HG02981 (cell line): ENCODE measurements around the gene DYNC2I2.
"Not testable (repeated sequence)": the region's sequence is repeated elsewhere in the genome, so short reads cannot be mapped to it uniquely, and the experiment has no call there.

Source experiments
- ATAC-seq: cut with Tn5 transposase; IDR thresholded peaks from one replicate; pipeline ENCODE4 v1.9.1; 2021; ENCODE audit warnings: mild to moderate bottlenecking, moderate library complexity; ENCODE audit not compliant: unreplicated experiment

Gene DYNC2I2

DNA sequence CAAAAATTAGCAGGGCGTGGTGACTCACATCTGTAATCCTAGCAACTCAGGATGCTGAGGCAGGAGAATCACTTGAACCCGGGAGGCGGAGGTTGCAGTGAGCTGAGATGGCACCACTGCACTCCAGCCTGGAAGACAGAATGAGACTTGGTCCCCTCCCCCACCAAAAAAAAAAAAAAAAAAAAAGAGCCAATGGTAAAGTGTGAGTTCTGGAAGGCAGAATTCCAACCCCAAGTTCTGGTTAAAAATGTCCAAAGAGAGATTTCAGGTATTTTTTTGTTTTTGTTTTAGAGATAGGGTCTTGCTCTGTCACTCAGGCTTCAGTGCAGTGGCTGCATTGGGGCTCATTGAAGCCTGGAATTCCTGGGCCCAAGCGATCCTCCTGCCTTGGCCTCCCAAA is 30.8 kb upstream of the DYNC2I2 start:
- no peak for ATAC-seq

DNA sequence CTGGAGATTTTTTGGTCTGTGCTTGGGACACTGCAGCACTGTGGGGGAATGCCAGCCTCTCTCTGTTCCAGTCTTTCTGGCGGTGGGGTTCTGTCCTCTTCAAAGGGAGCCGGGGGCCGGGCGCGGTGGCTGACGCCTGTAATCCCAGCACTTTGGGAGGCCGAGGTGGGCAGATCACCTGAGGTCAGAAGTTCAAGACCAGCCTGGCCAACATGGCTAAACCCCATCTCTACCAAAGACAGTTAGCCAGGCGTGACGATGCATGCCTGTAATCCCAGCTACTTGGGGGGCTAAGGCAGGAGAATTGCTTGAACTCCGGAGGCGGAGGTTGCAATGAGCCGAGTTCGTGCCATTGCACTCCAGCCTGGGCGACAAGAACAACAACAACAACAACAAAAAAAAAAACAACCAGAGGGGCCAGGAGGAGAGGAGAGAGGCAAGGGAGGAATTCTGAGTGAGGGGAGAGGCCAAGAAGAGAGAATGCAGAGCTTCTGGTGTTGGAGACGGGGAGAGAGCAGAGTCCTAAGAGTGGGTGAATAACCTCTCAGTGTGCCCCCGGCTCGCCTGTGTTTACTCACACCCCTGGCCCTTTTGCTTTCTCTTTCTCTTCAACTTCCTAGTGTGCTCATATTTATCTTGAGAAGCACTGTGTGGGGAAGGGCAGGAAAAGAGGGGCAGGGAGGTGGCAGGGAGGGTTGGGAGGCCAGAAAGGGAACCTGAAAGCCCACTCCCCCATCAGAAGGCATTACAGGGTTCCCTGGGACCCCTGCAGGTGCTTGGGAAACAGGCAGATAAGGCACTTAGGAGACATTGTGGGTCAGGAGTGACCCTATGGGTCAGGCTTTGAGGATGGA is 29.2 kb upstream of the DYNC2I2 start:
- no peak for ATAC-seq

DNA sequence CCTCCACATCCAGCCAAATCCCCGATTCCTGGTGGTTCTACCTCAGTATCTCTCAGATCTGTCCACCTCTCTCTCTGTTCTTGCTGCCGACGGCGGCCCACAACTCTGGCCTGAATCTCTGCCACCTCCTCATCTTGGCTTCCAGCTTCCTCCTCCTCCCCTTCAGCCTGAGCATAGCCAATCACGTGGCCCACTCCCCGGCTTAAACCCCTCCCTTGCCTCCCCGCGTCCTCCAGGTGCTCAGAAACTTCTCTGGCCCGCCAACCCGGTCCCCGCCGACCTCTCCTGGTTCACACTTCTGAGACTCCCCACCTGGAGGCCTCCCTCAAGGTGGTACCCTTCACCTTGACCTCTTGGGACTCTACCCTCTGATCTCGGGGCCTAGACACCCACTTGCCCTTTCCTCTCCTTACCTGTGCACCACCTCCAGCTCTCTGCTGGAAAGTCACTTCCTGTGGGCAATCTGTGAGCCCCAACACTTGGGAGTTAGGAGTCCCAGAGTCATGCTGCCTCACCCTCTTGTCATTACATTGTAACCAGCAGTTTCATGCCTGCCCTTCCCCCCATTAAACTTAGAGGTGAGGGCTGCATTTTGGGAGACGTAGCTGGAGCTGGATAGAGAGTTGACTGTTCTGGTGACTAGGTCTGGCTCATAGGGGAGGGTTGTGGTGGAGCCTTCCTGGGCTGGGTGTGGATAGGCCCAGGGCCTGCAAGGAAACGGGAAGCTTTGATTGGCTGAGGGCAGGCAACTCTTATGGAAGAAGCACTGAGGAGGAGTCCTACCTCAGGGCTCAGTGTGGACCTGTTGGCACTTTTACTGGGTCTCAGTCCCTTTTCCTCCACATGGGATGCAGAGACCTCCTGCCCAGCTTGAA is 27.9 kb upstream of the DYNC2I2 start:
- no peak for ATAC-seq

DNA sequence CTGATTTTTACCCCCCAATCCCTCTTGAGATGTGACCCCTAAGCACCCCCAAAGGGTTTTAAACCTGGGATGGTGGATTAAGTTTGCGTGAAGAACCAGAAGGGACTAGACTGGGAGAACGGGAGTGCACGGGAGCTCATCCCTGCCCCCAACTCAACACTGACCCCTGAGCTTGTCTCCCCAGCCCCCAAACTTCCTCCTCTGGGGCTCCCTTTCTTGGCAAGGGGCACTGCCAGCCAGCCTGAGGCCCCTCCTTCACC is 27.3 kb upstream of the DYNC2I2 start:
- no peak for ATAC-seq

DNA sequence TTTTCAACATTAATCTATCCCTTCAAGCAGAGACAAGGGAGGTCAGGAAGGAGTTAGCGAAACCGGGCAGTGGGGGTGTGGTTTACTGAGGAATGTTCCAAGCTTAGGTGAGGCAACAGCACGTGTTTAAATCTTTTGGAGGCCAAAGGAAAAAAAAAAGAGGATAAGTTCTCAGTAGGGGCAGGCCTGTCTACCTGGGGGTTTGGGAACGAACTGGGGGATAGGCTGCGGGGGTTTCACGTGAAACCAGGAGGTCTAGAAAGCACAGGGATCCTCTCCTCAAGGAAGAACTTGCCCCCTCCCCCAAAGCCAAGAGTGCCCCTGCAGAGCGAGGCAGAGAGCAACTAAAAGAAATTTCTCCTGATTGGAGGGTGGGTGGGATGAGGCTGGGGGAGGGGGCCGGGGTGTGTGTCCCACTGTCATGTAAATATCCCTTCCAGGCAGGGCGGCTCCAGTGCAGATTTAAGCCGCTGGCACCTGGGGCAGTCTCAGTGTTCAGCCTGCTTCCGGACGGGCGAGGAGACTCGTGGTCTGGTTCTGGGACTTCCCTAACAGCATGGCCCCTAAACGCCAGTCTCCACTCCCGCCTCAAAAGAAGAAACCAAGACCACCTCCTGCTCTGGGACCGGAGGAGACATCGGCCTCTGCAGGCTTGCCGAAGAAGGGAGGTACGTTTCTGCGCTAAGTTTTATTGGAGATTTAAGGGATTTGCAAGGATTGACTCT is 26.9 kb upstream of the DYNC2I2 start:
- no peak for ATAC-seq

DNA sequence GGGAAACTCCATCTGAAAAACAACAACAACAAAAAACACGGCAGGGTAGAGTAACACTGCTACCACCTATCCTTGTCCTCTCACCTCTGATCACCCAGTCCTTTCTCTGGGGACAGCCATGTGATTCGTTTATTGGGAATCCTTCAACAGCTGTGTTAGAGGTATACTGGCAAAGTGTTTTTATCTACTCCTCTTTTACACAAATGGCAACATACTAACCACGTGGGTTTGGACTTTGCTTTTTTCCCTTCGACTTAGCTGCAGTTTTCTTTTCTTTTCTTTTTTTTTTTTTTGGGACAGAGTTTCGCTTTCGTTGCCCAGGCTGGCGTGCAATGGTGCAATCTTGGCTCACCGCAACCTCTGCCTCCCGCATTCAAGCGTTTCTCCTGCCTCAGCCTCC is 21.1 kb upstream of the DYNC2I2 start:
- no peak for ATAC-seq

DNA sequence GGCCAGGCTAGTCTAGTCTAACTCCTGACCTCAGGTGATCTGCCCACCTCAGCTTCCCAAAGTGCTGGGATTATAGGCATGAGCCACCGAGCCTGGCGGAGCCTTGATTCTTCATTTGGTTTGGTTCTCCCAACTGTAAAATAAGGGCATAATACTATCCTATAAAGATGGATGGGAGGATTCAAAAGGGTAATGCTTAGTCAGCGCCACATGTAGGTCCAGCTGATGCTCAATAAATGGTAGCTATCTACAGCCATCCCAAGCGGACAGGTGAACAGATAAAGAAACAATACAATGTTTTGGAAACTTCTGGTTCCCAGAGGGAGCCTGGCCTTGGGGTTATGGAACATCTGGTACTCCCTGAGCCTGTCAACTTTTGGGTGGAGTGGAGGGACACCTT is 18.7 kb upstream of the DYNC2I2 start:
- no peak for ATAC-seq

DNA sequence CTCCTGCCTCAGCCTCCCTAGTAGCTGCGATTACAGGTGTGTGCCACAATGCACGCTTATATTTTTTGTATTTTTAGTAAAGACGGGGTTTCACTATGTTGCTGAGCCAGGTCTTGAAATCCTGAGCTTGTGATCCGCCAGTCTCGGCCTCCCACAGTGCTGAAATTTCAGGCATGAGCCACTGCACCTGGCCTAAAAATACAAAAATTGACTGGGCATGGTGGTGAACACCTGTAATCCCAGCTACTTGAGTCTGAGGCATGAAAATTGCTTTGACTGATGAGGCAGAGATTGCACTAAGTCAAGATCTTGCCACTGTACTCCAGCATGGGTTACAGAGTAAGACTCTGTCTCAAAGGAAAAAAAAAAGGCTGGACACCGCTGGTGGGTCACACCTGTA is 13.1 kb upstream of the DYNC2I2 start:
- ATAC-seq: no peak

DNA sequence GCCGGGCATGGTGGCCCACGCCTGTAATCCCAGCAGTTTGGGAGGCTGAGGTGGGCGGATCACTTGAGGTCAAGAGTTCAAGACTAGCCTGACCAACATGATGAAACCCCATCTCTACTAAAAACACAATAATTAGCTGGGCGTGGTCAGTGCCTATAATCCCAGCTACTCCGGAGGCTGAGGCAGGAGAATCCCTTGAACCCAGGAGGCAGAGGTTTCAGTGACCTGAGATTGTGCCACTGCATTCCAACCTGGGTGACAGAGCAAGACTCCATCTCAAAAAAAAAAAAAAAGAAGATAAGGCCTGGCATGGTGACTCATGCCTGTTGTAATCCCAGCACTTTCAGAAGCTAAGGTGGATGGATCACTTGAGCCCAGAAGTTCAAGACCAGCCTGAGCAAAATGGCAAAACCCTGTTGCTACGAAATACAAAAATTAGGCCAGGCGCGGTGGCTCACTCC is 9.9 kb upstream of the DYNC2I2 start:
- not testable (repeated sequence) for ATAC-seq

DNA sequence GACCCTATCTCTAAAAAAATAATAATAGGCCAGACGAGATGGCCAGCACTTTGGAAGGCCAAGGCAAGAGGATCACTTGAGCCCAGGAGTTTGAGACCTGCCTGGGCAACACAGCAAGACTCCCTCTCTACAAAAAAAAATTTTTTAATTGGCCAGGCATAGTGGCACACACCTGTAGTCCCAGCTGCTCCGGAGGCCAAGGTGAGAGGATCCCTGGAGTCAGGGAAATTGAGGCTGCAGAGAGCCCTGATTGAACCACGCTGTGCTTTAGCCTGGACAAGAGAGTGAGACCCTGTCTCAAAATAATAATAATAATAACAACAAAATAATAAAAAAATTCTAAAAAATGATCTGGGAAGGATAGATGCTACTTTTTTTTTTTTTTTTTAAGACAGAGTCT is 1.1 kb upstream of the DYNC2I2 start:
- ATAC-seq: no peak

DNA sequence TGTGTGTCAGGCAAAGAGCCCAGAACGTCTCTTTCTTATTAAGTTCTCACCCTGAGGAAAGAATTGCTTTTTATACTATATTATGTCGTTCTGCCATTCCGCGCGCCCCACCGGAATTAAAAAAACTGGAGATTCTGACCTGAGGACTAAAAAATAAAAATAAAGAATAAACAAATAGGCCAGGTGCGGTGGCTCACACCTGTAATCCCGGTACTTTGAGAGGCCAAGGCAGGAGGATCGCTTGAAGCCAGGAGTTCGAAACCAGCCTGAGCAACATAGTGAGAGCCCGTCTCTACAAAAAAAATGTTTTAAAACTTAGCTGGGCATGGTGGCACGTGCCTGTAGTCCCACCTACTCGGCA is 677 bp upstream of the DYNC2I2 start:
- ATAC-seq: no peak

DNA sequence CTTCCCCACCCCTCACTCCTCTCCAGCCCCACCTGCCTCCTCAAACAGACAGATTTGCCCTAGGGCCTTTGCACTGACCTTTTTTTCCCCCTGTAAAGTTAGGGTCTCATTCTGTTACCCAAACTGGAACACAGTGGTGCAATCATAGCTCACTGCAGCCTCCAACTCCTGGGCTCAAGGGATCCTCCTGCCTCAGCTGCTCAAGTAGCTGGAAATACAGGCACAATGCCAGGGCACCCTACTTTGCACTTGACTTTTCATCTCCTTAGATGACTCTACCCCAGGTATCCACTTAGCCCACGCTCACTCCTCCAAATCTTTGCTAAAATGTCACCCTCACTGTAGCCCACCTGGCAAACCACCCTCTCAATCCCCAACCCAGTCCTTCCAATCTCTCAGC is 2.2 kb downstream of the DYNC2I2 start:
- ATAC-seq: no peak

DNA sequence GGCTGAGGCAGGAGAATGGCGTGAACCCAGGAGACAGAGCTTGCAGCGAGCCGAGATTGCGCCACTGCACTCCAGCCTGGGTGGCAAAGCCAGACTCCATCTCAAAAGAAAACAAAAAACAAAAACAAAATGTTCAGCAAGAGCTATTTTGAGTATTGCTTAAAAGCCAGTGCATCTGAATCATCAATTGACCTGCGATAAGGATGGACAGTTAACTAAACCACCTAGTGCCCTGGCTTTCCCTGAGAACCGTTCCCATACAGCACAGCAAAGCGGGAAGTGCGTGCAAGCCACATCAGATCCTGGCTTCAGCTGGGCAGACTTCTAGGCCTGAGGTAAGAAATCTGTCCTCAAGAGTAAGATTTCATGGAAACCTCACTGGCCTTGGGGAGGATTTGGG is 2.7 kb downstream of the DYNC2I2 start:
- no peak for ATAC-seq

DNA sequence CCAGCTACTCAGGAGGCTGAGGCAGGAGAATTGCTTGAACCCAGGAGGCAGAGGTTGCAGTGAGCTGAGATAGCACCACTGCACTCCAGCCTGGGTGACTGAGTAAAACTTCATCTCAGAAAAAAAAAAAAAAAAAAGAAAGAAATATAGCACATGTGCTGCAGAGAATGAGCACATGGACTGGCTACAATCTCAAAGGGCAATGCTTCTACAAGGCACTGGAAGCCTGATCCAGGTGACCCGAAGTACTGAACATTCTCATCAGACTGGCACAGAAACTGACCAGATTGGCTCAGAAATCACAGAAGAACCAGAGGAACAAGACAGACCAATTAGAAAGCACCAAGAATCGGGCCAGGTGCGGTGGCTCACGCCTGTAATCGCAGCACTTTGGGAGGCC is 4.8 kb downstream of the DYNC2I2 start:
- no peak for ATAC-seq

DNA sequence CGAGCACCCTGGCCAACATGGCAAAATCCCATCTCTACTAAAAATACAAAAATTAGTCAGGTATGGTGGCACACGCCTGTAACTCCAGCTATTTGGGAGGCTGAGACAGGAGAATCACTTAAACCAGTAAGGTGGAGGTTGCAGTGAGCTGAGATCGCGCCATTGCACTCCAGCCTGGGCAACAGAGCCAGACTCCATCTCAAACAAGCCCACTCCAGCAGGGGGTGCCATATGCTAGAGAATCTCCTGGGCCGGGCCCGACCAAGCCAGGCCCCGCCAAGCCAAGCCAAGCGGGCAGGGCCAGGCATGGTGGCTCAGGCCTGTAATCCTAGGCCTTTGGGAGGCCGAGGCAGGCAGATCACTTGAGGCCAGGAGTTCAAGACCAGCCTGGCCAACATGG is 8.4 kb downstream of the DYNC2I2 start:
- ATAC-seq: not testable (repeated sequence)

DNA sequence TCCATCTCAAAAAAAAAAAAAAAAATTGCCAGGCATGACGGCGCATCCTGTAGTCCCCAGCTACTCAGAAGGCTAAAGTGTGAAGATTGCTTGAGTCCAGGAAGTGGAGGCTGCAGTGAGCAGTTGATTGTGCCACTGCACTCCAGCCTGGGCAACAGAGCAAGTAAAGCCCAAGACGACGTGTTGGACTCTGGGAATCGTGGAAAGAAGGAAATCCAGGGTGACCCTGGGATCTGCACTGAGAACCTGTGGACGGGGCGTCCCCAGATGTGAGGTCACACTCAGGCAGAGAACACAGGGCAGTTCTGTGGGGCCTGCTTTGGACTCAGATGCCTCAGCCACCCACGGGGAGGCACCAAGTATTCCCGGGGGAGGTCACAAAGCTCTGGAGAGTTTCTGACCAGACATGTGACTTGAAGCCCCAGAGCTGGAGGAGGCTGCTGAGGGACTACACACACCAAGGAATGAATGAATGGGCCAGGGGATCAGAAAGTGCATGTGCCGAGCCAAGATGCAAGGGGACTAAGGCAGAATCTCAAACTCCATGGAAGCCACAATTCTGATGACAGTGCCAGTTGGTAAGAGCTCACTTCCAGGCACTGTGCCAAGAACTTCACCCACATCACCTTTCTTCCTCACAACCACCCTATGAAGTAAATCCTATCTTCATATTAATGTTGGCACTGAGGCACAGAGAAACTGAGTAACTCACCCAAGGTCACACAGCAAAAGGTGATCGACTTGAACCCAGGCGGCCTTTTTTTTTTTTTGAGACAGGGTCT is 12.9 kb downstream of the DYNC2I2 start:
- ATAC-seq: no peak

DNA sequence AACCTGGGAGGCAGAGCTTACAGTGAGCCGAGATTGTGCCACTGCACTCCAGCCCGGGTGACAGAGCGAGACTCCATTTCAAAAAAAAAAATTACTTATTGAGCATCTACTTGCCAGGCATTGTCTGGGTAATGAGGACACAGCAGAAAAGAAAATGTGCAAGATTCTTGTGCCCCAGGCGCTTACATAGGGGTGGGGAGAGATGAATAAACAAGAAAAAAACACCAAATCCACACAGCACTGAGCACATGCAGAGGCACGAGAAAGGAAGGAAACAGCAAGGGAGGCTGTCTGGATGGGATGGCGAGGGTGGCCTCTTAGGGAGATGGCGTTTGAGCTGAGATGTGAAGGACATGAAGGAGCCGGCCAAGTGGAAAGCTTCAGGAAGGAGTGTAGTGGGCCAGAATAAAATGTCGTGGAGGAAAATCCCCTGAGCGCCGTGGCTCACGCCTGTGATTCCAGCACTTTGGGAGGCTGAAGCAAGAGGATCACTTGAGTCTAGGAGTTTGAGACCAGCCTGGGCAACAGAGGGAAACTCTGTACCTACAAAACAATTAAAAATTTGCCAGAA is 13.9 kb downstream of the DYNC2I2 start:
- ATAC-seq: no peak

DNA sequence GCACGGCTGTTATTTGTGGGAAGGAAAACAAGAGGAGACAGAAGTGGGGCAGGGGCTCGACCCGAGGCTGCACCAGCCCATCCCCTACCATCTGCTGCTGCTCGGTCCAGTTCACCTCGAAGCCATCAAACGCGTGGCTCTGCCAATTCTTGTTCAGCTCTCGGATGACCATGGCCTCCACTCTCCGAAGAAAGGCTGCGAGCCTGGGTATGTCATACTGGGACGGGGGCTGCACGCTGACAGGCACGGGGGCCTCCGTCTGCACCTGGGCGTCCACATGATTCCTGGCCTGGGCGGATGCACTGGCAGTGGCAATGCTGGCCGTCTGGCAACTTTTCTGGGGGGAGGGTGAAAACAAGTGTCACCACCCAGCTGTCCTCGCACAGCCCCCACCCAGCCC is 16.0 kb downstream of the DYNC2I2 start:
- ATAC-seq: no peak

DNA sequence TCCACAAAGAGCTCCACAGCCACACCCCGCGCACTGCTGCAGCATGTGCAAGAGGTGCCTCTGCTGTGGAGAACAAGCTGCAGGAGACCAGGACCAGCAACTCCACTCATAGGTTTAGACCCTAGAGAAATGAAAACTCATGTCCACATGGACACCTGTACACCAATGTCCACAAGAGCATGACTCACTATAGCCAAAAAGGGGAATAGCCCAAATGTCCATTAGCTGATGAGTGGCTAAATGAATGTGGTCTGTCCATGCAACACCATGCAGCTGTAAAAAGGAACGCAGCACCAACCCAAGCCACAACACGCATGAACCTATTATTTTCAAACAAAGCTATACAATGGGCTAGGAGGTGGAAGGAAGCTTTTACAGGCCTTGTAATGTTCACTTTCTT is 18.1 kb downstream of the DYNC2I2 start:
- ATAC-seq: no peak

DNA sequence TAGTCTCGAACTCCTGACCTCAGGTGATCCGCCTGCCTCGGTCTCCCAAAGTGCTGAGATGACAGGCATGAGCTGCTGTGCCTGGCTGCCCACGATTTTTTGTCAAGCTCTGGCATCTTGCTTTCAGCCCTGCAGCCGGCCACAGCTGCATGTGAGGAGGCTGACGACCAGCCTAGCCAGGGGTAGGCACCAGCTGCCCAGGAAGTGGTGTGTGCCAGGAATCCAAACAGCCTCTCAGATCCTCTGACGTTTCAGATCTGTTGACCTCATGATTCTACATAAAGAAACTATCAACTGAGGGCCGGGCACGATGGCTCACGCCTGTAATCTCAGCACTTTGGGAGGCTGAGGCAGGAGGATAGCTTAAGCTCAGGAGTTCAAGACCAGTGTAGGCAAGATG is 19.0 kb downstream of the DYNC2I2 start:
- ATAC-seq: no peak
